Right kidney (tissue), 1 donor: Measurements from ENCODE around the gene HECTD4.

Experiments used
- DNase-seq: peaks from one replicate; pipeline ENCODE4 v3.0.0-alpha.2; 2016

Gene HECTD4

GRCh38 chr12:112176321-112177010, 205.8 kb downstream of the HECTD4 start:
- DNase-seq, result no peak

DNA sequence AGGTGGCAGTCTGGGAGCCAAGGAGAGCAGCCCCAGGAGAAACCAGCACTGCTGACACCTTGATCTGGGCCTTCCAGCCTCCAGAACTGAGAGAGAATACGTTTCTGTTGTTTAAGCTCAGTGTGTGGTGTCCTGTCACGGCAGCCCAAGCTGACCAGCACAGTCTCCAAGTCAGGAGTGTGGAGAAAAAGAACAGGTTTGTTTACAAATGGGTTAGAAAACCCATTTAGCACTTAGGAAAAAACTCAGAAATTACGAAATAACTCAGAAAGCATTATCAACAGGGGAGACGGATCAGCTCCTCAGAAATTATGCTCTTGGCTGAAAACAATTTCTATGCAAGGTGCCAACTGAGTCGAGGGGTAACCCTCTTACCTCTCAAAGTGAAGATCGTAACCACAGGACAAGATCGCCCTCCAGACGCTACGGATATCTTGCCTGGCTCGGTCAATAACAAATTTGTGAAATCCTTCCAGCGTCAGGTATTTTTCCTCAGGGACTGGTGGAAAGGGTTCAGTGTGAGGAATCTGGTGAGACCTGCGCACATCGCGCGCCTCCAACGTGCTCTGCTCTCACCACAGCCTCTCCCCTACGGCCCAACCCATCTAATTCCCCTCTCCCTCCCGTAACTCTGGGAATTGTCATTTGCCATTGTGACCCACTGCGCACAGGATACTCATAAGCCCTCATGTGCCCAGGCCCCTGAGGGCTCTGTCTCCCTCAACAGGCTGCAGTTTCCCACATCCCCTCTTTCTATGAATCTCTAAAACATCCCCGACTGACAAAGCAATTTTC, 206.7 kb downstream of the HECTD4 start:
- no peak for DNase-seq

DNA sequence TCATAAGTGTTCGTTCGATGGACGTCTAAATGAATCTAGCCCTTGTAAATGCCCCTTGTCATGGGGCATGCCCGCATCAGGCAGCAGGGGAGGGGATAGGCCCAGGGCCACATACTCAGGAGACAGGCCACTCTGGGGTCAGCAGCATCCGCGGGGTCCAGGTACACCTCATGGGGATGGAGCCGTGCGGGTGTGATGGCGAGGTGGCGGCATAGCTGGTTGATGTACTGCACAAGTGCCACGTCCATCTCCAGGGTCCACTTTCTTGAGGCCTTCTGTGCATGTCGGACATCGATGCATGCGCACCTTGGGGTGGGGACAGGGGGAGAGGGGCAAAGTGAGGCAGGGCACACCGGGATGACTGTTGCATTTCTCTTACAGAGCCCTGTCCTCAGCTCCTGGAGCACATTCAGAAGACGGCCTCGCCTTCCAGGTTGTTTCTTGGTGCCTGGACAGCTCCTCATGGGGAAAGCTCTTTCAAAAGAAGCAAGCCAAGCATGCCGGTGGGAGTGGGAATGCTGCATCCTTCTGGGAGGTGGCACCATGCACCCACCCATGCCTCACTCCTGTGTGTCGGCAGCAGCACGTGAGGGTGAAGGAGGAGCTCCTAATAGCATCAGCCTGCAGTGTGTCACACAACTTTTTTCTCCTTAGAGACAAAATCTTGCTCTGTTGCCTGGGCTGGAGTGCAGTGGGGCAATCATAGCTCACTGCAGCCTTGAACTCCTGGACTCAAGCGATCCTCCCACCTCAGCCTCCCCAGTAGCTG, 209.5 kb downstream of the HECTD4 start:
- no peak for DNase-seq

DNA sequence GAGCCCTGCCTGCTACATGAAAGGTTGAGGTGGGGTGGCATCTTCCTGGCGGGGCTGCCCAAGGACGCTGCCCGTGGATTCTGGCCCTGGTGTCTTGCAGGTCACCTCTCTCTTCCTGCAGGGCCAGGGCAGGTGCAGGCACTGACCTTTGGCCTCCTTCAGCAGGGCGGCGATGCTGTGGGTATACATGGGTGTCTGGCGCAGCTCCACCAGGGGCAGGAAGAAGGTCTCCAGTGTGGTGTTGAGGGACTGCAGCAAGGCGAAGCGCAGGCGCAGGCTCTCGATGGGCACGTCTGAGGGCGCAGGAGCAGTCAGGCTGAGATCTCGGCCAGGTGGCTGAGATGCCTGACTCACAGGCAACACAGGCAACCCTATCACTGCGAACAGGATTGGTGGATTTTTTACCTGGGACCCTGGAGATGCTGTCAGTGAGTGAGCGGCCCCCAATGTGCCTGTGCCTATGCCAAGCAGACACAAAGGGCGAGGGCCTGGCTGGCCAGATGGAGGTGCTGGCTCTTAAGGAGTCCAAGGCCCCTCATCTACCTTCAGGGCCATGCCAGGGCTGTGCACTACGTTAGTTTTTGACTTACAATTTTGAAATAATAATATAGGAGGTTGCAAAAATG, 211.1 kb downstream of the HECTD4 start:
- no peak for DNase-seq

DNA sequence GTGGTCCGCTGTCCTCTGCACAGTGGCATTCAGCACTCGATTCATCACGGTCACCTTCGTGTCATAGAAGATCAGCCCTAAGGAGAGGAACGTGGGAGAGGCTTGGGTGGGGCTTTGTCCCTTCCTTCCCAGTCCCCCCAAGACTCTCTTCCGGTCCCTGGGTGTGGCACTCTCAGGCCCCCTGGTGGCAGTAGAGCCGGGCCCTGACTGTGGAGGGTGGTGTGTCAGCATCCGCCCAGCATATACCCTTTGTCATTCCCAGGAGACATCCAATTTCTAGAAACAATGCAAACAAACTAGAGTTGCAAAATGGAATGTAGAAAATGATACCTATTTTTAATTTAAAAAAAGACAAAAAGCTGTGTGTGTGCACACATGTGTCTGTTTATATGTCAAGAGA, 211.9 kb downstream of the HECTD4 start:
- no peak for DNase-seq

GRCh38 chr12:112169966-112170365, 212.3 kb downstream of the HECTD4 start:
- no peak for DNase-seq

- DNase-seq, result no peak
Measured at GRCh38 chr12:112169161-112169872, 212.9 kb downstream of the HECTD4 start.

GRCh38 chr12:112168561-112168971, 213.7 kb downstream of the HECTD4 start:
- no peak for DNase-seq

- DNase-seq, result no peak
Measured at GRCh38 chr12:112167718-112168525, 214.3 kb downstream of the HECTD4 start.

- no peak for DNase-seq
Measured at GRCh38 chr12:112167031-112167461, 215.2 kb downstream of the HECTD4 start.

DNA sequence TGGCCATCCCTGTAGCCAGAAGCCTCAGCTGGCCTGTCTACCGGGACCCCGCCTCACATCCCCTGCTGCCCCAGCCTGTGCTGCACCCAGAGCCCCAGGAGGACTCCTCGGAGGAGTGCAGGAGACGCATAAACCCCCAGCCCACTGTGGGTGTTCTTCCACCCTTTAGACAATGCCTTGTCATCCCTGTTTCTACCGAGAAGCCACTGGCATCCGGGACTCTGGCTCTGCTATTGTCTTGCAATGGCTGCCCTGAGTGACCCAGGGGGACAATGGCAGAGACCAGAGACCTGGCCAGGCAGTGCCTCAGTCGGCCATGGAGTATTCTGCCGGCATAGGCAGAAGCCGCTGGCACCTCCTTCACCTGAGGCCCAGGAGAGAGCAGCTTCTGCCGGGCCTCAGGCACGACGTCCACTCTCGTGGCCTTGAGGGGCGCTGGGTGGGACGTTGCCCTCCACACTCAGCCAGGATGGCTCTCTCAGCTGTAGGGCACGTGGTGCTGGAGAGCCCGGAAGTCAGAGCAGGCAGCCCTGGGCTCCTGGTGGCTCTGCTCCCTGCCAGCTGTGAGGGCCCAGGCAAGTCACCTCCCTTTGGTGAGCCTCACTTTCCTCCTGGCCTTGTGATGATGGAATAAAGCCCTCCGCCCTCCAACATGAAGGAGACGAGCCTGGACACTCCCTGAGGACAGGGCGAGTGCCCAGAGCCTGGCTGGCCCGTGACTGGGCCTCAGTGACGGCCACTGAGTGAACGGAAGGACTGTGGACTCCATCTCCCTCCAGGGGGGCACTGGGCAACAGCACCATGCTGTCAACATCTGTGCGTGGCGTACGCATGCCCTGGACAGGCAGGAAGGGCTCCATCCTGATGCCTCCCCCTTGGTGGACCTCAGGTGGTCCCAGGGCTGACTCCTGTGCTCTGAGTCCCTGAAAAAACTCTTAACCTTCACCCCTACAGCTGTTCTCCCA, 215.9 kb downstream of the HECTD4 start:
- DNase-seq, result no peak

GRCh38 chr12:112165624-112166023, 216.6 kb downstream of the HECTD4 start:
- DNase-seq, result no peak

GRCh38 chr12:112164011-112164660, 218.1 kb downstream of the HECTD4 start:
- DNase-seq, result no peak

GRCh38 chr12:112163471-112163991, 218.7 kb downstream of the HECTD4 start:
- DNase-seq, result no peak

DNA sequence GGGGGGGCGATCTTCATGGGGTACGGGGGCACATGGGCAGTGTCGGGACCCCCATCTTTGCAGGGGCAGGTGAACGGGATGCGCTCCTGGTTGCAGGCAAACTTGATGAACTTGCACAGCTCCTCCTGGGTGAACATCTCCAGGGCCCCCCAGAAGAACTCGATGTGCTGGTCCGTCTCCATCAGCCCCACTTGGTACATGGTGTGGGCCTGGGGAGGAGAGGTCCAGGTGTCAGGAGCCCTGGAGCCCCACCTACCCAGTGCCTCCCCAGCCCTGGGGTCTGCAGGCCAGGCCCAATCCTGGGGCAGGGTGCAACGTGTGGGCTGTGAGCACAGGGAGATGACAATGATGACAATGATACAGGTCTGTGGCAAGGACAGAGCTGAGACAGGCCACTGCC, 219.2 kb downstream of the HECTD4 start:
- DNase-seq, result no peak

DNA sequence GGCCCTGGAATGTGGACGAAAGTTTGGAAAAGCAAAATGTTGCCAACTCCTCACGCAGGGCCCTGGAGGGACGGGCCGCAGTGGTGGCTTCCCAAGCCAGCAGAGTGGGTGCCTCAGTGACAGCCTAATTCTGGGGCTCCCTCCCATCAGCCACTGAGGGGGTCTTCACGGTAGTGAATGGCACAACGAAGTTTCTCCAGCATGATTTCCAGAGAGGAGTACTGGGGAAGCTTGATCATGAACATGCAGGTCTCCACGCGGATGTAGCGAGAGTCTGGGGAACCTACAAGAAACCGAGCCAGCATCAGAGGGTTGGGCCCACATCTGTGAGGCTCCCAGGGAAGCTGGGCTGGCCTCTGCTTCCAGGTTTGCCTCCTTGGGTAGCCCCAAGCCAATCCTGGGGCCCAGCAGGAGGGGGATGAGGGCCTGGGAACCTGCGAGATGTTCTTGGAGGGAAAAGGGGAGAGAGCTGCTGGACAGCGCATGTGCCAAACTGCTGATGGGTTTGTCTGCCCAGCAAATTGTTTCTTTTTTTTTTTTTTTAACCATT, 219.9 kb downstream of the HECTD4 start:
- no peak for DNase-seq

DNA sequence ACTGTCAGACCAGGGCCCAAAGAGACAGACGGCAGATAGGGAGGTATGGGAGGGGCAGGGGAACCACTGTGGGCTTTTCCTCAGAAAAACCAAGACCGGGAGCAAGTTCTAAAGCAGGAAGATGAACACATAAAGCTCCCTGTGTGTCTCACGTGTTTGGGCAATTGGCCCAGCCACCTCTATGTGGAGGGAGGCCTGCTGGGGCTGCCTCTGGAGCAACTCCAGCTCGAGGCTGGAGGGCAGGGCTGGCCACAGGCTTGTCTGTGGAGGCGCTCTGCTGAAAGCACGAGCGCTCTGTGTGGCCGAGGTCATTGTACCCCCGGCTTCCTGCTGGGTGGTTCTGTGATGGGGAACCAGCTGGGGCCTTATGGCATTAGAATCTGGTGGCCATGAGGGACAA, 220.5 kb downstream of the HECTD4 start:
- DNase-seq, result no peak

DNA sequence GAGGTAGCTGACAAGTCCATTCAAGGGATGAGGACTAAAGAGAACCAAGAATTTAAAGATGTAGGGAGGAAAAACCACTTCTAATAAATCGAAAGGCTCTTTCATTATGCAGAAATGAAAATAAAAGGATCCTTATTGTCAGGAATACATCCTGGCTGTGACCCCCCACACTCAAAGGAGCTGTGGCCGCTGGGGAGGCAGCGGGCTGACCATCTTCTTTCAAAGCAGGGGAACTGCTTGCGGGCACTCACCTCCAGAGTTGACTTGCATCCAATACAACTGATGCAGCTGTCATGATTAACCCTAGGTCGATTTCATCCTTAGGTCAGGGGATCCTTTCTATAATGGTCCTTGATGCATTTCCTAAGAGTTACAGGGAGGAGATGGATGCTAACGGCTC, 221.6 kb downstream of the HECTD4 start:
- no peak for DNase-seq

- DNase-seq, result no peak
Measured at GRCh38 chr12:112159146-112159541, 223.1 kb downstream of the HECTD4 start.
